ENCODE results near the gene ABO. TPM values are rescaled to one million over a fixed set of nuclear protein-coding genes. Genes with fewer than 3 reads are reported as not detected.
"Not testable (repeated sequence)": the region's sequence is repeated elsewhere in the genome, so short reads cannot be mapped to it uniquely, and the experiment has no call there.

The ABO gene
- total RNA-seq, 2 experiments from 2014 or later, result 0.19 to 0.31 TPM

DNA sequence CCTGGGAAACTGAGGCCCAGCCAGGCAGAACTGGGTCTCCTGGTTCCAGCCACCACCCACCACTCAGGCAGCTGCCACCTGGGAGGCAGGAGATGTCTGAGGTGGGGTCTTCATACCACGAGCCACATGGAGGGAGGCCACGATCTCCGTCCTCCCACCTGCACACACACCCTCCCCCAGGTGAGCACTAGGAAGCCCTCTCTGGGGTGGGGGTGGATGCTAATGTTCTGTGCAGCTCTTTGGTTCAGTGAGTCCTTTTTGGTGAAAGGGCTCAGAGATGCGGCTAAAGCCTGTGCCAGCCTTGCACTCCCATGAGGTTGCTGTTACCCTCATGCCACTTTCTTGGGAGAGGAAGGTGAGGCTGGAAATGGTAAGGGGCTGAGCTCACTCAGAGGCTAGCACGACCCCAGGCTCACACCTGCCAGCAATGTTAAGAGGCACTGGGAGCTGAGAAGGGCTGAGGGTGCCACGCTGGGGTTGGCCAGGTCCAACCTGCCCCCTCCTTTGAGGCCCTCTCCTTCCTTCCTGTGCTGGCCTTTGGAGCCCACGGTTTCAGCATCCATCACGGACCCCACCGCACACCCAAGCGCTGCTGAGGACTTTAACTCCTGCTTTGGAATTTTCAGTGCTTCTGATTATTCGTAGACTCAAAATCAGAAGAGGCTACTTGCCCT, 39.3 kb downstream of the ABO start:
- TF ChIP-seq, protein P1, sequence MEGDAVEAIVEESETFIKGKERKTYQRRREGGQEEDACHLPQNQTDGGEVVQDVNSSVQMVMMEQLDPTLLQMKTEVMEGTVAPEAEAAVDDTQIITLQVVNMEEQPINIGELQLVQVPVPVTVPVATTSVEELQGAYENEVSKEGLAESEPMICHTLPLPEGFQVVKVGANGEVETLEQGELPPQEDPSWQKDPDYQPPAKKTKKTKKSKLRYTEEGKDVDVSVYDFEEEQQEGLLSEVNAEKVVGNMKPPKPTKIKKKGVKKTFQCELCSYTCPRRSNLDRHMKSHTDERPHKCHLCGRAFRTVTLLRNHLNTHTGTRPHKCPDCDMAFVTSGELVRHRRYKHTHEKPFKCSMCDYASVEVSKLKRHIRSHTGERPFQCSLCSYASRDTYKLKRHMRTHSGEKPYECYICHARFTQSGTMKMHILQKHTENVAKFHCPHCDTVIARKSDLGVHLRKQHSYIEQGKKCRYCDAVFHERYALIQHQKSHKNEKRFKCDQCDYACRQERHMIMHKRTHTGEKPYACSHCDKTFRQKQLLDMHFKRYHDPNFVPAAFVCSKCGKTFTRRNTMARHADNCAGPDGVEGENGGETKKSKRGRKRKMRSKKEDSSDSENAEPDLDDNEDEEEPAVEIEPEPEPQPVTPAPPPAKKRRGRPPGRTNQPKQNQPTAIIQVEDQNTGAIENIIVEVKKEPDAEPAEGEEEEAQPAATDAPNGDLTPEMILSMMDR (IDR thresholded peaks at IDR 0.05), result no peak
- ChIA-PET CTCF (no interaction called here), POLR2A (no interaction called here)
- Histone ChIP-seq H3K27ac (ENCODE audit: low read depth in 1 of 2, low read length in 2 of 2) (no peak overlapping the region), H3K4me3 (ENCODE audit: low read length) (no peak overlapping the region), H3K36me3 (ENCODE audit: insufficient read depth, low read length) (no peaks in the 10 kb centered on the region), H3K4me1 (ENCODE audit: insufficient read depth, low read length) (peaks cover 13% of the 10 kb centered on the region), H3K9me3 (ENCODE audit: control insufficient read depth in 1 of 2, insufficient read depth in 1 of 2, low read length in 2 of 2) (peaks cover 0 to 16% of the 10 kb centered on the region in 2 experiments), H3K27me3 (ENCODE audit: control insufficient read depth in 1 of 2, insufficient read depth in 2 of 2, low read length in 2 of 2) (peaks cover 4 to 15% of the 10 kb centered on the region in 2 experiments)
- no peak overlapping the region for H3K4me3 Mint-ChIP-seq
- DNase-seq (no peak), ATAC-seq (ENCODE audit: poor library complexity) (no peak)
- H3K27me3 Mint-ChIP-seq, result peaks cover 22% of the 10 kb centered on the region
- intact Hi-C loops (cut with DNase I, micrococcal nuclease), result no loop called here
- no peaks in the 10 kb centered on the region for H3K36me3 Mint-ChIP-seq (ENCODE audit: low read depth)
- no peaks in the 10 kb centered on the region for H3K9me3 Mint-ChIP-seq
- H3K4me1 Mint-ChIP-seq (ENCODE audit: low read depth), result peaks cover 10% of the 10 kb centered on the region
- no peak overlapping the region for H3K27ac Mint-ChIP-seq

DNA sequence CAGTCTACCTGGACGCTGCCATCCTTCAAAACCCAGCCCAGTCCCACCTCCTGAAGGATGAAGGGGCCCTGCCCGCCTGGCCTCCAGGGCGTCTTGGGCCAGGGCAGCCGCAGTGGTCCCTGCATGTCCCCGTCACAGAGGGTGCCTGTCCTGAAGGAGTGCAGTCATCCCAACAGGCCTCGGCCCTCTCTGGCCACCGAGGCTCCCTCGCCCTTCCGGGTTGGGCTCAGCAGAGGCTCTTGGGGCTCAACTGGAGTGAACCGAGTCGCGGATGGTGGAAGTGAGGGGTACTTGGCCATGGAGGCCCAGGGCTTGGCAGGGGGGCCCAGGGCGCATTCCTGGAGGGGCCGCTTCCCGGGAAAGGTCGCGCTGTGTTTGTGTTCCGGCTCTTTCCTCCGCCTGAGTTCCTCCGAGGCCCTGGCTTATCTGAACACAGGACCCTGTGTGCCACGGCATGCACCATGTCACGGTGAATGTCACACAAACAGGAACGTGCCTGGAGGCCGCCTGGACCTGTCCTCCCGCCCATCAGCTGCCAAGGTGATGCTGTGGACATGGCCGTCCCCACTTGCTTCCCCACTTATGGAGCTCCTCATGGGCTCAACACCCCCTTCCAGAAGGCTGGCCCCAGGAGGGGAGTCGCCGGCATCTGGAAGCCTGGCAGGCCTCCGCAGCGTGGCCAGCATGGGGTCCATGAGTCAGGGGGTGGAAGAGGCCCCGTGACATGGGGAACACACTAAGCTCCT, 40.3 kb downstream of the ABO start:
- H3K9me3 ChIP-seq (ENCODE audit: control insufficient read depth in 1 of 2, insufficient read depth in 1 of 2, low read length in 2 of 2), result peaks cover 0 to 16% of the 10 kb centered on the region in 2 experiments
- ChIA-PET POLR2A (no interaction called here), CTCF (no interaction called here)
- H3K36me3 Mint-ChIP-seq (ENCODE audit: low read depth), result no peaks in the 10 kb centered on the region
- H3K27me3 ChIP-seq (ENCODE audit: control insufficient read depth in 1 of 2, insufficient read depth in 2 of 2, low read length in 2 of 2), result peaks cover 4 to 11% of the 10 kb centered on the region in 2 experiments
- peaks cover 13% of the 10 kb centered on the region for H3K4me1 ChIP-seq (ENCODE audit: insufficient read depth, low read length)
- no peak overlapping the region for H3K27ac ChIP-seq (ENCODE audit: low read depth in 1 of 2, low read length in 2 of 2)
- H3K9me3 Mint-ChIP-seq, result no peaks in the 10 kb centered on the region
- H3K27me3 Mint-ChIP-seq, result peaks cover 22% of the 10 kb centered on the region
- no peak overlapping the region for H3K4me3 ChIP-seq (ENCODE audit: low read length)
- intact Hi-C loops (cut with DNase I, micrococcal nuclease), result no loop called here
- TF ChIP-seq, protein P1 (IDR thresholded peaks at IDR 0.05), result no peak
- ATAC-seq (ENCODE audit: poor library complexity), result no peak
- no peak for DNase-seq
- no peaks in the 10 kb centered on the region for H3K36me3 ChIP-seq (ENCODE audit: insufficient read depth, low read length)
- no peak overlapping the region for H3K4me3 Mint-ChIP-seq
- H3K27ac Mint-ChIP-seq, result no peak overlapping the region
- H3K4me1 Mint-ChIP-seq (ENCODE audit: low read depth), result peaks cover 10% of the 10 kb centered on the region

DNA sequence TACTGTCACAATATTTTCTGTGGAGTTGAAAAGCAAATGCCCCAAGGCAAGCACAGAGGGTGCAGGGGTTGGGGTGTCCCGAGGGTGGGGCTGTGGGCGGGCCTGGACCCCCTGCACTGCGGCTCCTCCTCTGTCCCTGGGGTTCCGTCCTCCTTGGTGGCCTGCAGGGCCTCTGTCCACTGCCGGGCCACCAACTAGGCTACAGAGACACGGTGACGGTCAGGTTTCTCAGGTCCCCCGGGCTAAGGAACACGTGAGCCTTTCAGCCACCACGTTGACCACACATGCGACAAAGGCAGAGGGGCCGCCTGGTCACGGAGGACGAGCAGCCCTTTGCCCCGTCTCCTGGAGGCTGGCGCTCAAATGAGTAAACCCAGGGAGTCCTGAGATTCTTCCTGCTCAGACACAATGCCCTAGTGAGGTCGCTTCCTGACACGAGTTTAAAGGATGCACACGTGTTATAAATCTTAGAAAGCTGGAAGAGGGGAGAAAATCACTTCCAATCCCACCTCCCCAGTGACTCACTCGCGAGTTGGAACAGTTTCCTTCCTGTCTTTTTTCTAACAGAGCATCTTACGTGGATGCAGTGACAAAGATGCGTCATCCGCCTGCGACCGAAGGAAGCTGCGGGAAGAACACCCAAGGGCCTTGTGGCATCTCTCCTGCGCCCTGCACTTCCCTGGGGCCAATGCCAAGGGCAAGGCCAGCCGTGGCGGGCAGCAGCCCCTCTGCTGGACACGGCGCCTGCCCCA, 41.1 kb downstream of the ABO start:
- Mint-ChIP-seq H3K27ac (no peak overlapping the region), H3K4me3 (no peak overlapping the region), H3K9me3 (no peaks in the 10 kb centered on the region), H3K27me3 (peaks cover 16% of the 10 kb centered on the region), H3K4me1 (ENCODE audit: low read depth) (peaks cover 5% of the 10 kb centered on the region), H3K36me3 (ENCODE audit: low read depth) (no peaks in the 10 kb centered on the region)
- H3K4me3 ChIP-seq (ENCODE audit: low read length), result no peak overlapping the region
- no peak overlapping the region for H3K27ac ChIP-seq (ENCODE audit: low read depth in 1 of 2, low read length in 2 of 2)
- ChIA-PET CTCF (no interaction called here), POLR2A (no interaction called here)
- ATAC-seq (ENCODE audit: poor library complexity) (no peak), DNase-seq (no peak)
- H3K27me3 ChIP-seq (ENCODE audit: control insufficient read depth in 1 of 2, insufficient read depth in 2 of 2, low read length in 2 of 2), result peaks cover 2 to 8% of the 10 kb centered on the region in 2 experiments
- H3K4me1 ChIP-seq (ENCODE audit: insufficient read depth, low read length), result peaks cover 6% of the 10 kb centered on the region
- H3K36me3 ChIP-seq (ENCODE audit: insufficient read depth, low read length), result no peaks in the 10 kb centered on the region
- peaks cover 0 to 10% of the 10 kb centered on the region in 2 experiments for H3K9me3 ChIP-seq (ENCODE audit: control insufficient read depth in 1 of 2, insufficient read depth in 1 of 2, low read length in 2 of 2)
- TF ChIP-seq, protein P1 (IDR thresholded peaks at IDR 0.05), result no peak
- intact Hi-C loops (cut with DNase I, micrococcal nuclease), result no loop called here

DNA sequence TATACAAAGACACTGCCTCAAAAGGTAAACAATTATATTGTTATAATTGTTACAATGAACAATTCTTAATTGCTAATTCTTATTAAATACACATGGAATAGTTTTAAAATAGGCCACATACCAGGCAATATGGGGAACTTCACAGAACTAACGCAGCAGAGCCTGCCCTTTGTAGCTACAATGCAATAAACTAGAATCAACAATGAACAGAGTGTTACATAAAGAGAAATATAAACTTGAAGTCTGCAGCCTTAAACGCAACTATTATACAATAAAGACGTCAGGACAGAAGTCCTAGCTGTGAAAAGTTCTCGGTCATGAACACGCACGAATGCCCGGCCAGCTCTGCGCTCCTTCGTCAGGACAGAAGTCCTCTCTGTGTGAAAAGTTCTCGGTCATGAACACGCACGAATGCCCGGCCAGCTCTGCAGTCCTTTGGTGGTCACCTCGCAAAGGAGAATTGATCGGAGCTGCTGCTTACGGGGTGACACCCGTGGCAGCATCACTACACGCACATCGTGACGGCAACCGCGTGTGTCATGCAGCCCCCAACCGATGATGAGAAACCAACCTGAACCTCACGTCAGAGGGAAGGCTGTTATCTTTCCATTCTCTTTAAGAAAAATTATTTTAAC, 43.0 kb downstream of the ABO start:
- ATAC-seq (ENCODE audit: poor library complexity); H3K27ac ChIP-seq (ENCODE audit: low read depth in 1 of 2, low read length in 2 of 2); CTCF ChIA-PET; POLR2A ChIA-PET; H3K4me3 ChIP-seq (ENCODE audit: low read length); H3K9me3 ChIP-seq (ENCODE audit: control insufficient read depth in 1 of 2, insufficient read depth in 1 of 2, low read length in 2 of 2); H3K4me1 ChIP-seq (ENCODE audit: insufficient read depth, low read length); H3K4me3 Mint-ChIP-seq; H3K27me3 Mint-ChIP-seq; H3K36me3 ChIP-seq (ENCODE audit: insufficient read depth, low read length); intact Hi-C loops (cut with DNase I, micrococcal nuclease); H3K27ac Mint-ChIP-seq; H3K36me3 Mint-ChIP-seq (ENCODE audit: low read depth); DNase-seq; H3K27me3 ChIP-seq (ENCODE audit: control insufficient read depth in 1 of 2, insufficient read depth in 2 of 2, low read length in 2 of 2); H3K4me1 Mint-ChIP-seq (ENCODE audit: low read depth); H3K9me3 Mint-ChIP-seq: not testable (repeated sequence)

Data from CD4-positive, alpha-beta T cell (primary cell).